Fibroblast of skin of right quadriceps (primary cell): ENCODE data around the gene GIMAP7.
"Not testable (repeated sequence)": the region's sequence is repeated elsewhere in the genome, so short reads cannot be mapped to it uniquely, and the experiment has no call there.

ENCODE experiments used
- DNase-seq: peaks from one replicate; pipeline ENCODE4 v3.0.0-alpha.2; 2013

Gene GIMAP7

GRCh38 chr7:150514748-150515222, at the start of gene GIMAP7:
Gene GIMAP7, plus strand, starts transcription at chr7:150514872. Its CDS starts 5,103 bp downstream, at chr7:150519975.
- DNase-seq, result no peak

DNA sequence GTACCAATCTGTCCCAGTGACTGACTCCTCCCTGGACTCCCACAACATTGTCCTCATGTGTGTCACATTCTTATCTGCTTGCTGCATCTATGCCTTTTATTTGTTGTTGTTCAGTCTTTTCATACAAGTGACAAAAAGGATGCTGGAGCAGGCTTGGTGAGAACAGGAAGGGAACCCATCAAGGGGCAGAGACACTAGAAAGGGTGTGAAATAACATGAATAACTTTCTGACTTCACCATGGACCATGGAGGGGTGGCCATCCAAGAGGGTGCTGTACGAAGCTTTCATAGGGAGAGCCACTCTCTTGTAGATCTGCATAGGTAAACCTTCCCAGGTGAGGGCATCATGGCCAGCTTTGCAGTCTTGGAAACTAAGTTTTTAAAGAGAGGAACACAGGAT, 49.7 kb upstream of the GIMAP7 start:
- no peak for DNase-seq

- DNase-seq, result no peak
These were observed 49.3 kb upstream of the GIMAP7 start for GRCh38 chr7:150465414-150465813.

DNA sequence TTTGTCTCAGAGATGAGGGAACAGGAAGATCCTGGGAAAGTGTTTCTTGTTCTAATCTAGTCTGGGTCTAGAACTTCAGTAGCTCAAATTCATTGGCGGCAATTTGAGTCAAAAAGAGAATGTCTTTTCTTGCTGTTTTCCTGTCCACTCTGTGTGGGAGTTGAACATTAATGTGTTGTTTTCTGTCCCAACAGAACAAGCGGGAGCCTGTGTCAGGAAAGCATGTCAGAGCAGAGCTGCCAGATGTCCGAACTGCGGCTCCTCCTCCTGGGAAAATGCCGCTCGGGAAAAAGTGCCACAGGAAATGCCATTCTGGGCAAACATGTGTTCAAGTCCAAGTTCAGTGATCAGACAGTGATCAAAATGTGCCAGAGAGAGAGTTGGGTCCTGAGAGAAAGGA, 48.2 kb upstream of the GIMAP7 start:
- no peak for DNase-seq

DNA sequence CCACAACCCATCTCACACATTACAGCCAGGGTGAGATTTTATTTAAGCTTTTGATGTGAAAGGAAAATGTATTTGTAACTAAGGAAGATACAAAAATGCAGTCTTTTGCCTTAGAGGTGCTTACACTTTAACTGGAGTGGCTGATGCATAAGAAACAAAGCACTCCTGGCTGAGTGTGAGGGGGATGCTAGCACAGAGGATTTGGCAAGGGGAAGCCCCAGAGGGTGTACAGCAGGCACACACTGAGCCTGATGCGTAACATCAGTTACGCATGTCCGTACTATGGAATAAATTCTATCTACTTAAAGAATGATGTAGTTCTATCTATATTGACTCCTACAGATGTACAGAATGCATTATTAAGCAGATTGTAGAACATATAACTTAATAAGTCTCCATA, 46.4 kb upstream of the GIMAP7 start:
- no peak for DNase-seq

- DNase-seq, result no peak
These were observed 42.8 kb upstream of the GIMAP7 start for GRCh38 chr7:150471886-150472285.

GRCh38 chr7:150473902-150474301, 40.8 kb upstream of the GIMAP7 start:
- no peak for DNase-seq

DNA sequence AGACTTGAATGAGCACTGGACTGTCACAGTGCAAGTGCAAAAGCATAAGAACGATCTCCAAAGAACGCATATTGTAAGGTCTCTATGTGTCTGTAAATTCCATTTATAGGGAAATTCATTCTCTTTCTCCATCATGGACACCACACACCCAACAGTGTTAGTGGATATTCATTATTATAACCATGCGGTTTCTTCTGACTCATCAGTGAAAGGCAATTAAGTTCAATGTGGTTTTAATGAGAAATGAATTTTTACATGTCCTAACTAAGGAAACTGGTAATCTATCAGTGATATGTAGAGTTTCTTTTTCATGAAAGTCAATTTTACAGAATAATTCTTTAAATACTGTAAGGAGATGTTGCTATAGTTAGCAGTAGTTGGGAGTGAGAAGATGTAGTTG, 38.4 kb upstream of the GIMAP7 start:
- DNase-seq, result no peak

GRCh38 chr7:150476819-150477631, 37.6 kb upstream of the GIMAP7 start:
- DNase-seq, result no peak

DNA sequence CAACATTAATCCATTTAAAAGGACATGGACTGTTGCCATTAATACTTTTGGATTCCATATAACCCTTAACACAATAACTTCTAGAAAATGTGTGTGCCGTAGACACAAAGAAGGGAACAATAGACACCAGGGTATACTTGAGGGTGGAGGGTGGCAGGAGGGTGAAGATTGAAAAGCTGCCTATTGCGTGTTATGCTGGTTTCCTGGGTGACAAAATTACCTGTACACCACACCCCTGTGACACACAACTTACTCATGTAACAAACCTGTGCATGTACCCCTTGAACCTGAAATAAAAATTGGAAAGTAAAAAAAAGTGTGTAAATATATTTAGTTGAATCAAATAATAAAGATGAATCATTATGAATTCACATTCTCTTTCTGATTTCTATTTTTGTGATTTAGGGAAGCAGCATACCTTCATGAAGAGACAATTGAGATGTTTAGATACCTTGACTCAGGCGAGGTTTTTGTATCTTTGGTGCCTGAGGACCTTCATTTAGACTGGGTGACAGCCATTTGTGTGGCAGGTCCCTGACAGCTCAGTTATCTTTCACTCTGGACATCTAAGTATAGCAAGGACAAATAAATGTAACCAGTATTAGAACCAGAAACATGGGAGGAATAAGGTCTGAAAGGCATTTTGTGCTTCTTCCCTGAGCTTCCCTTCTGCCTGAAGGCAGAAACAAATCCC, 35.5 kb upstream of the GIMAP7 start:
- DNase-seq, result no peak

DNA sequence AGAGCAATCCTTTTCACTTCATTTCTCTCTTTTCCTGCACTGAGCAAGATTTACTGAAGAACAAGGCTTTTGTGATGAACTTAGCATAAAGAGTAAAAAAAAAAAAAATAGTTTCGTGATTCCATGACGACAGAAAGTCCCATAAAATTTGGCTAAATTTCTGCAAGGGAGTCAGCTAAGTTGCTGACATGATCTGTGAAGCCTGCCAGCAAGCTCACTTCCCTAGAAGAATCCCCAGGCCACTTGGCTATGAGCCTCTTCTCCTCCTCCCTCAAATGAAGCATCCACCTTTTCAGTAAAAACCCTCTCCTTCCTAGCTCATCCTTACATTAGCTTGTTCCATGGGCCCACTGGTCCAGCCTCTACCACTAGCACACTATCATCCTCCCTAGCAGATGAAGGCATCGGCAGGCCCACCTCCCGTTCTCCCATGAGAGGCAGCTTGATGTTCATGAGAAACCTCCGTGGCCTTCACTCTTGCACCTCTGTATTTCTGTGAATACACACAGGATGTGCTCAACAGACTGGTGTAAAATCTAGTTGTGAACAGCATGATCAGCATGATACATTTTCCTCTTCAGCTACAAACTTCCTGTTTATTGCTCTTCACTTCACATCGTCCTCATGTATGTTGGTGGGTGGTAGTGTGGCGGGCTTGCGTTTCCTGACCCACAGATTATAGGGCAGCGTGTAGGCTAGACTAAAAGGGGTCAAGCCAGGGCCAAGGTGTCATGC, 33.3 kb upstream of the GIMAP7 start:
- no peak for DNase-seq

- no peak for DNase-seq
These were observed 32.8 kb upstream of the GIMAP7 start for GRCh38 chr7:150481922-150482321.

DNA sequence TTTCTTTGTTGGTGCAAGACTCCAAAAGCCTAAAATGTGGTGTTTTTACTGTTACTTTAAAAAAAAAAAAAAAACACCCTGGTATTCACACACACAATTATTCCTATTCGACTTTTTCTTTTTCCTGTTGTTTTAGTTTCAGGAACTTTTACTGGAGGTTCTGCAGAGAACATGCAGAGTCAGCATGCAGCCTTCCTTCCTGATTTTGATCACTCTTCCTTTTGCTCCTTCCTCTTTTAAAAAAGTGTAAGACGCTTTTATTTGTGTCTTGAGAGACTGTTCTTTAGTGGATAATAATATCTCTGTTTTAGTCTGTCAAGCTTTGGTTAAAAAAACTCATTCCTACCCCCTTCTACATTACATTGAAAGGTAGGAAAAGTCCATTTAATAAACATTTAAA, 31.2 kb upstream of the GIMAP7 start:
- not testable (repeated sequence) for DNase-seq

GRCh38 chr7:150484071-150484470, 30.6 kb upstream of the GIMAP7 start:
- not testable (repeated sequence) for DNase-seq

GRCh38 chr7:150487625-150488024, 27.0 kb upstream of the GIMAP7 start:
- no peak for DNase-seq

DNA sequence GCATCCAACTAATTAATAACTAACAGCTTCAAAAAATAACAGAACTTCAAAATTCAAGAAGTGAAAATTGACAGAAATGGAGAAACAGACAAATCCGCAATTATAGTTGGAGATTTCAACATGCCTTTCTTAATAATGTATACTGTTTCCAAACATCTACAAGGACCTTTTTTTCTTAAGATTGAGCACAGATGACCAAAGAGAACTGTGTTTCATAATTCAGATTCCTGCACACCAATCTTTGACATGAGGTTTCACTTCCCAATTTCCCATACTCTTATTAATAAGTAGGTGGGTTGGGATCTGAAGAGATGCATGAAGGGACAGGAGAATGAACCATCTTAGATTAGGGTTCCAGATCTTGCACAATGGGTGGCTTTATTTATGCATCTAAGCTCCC, 24.9 kb upstream of the GIMAP7 start:
- no peak for DNase-seq

DNA sequence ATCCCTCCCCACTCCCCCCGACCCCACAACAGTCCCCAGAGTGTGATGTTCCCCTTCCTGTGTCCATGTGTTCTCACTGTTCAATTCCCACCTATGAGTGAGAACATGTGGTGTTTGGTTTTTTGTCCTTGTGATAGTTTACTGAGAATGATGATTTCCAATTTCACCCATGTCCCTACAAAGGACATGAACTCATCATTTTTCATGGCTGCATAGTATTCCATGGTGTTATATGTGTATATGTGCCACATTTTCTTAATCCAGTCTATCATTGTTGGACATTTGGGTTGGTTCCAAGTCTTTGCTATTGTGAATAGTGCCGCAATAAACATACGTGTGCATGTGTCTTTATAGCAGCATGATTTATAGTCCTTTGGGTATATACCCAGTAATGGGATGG, 21.2 kb upstream of the GIMAP7 start:
- DNase-seq, result not testable (repeated sequence)

- DNase-seq, result no peak
These were observed 12.2 kb upstream of the GIMAP7 start for GRCh38 chr7:150502519-150502918.

DNA sequence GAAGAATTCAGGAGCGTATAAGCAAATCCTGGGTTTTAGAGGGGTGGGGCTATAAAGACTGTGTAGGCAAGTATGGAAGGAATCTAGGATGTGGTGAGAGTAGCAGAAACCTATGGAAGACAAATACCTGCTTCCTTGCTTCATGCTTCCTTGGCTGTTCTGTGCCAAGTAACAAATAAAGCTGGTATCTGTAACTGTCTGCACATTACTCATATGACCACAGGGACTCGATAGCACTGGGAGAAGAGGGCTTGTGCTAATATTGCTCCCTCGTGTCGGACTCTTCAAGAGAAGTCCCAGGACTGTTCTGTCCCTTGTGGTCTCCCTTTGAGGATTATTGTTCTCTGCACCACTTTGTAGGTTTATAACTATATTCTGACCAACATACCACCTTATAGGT, 11.5 kb upstream of the GIMAP7 start:
- DNase-seq, result no peak

DNA sequence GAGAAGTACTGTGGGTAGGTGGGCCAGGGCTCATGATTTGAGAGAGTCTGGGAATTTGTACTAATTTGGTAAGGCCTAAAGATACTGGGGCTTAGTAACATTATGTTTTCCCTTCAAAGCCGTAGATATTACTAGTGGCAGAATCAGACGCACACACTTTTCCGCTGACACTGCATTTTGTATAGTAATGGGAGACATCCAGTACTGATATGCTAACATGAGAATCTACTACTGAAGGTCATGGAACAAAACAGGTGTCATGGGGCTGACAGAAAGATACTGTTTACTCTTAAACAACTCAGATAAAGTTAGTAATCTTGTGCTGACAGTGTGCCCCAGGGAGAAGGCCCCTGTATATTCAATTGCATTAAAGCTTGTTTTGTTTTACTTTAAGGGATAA, 11.1 kb upstream of the GIMAP7 start:
- DNase-seq, result no peak

GRCh38 chr7:150507947-150508602, 6.6 kb upstream of the GIMAP7 start:
- DNase-seq, result no peak

DNA sequence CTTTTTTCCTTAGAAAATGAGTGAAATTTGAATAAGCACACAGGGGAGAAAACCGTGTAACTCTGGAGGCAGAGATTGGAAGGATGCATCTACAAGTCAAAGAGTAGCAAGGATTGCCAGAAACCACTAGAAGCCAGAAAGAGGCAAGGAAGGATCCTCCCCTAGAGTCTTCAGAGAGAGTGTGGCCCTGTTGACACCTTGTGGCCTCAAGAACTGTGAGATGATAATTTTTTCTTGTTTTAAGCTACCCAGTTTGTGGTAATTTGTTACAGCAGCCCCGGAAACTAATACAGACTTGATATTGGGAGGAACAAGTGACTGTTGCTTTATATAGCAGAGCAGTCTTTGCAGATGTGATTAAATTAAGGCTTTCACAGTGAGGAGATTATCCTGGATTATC, 3.6 kb upstream of the GIMAP7 start:
- no peak for DNase-seq

DNA sequence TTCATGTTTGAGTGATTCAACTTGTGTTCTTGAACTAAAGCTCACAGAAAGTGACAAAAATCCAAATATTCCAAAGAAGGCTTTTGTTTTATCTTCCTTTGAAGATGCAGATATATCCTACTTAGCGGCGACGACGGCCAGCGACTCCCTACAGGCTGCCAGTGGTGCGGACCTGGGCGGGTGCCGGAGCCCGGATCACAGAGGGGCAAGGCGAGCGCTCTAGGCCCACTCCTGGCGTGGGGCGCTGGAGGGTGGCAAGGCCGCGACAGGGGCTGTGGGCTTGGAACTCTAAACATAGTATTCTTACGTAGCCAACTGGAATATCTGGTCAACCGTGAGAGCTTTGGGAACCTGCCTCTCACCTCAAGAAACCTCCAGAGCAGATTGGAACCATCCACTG, 914 bp upstream of the GIMAP7 start:
- no peak for DNase-seq
